Natural killer cell (primary cell): ENCODE data around the gene XXYLT1. TPM values are rescaled to one million over a fixed set of nuclear protein-coding genes. Genes with fewer than 3 reads are reported as not detected.

Source experiments
- ATAC-seq, 3 donors: fragments of 150-1000 bp in 2 of 3; fragments of 200-7000 bp in 1 of 3; cut with Tn5 transposase; 1 replicate in 1 of 3; 2 replicates in 2 of 3; pipeline ENCODE4 v1.10.0; 2021; ENCODE audit warnings: mild to moderate bottlenecking in 2 of 3, moderate library complexity in 2 of 3
- DNase-seq, 2 donors: peaks; one replicate each; pipeline versions ENCODE4 v3.0.0 to v3.0.0-alpha.2; 2013 to 2021; ENCODE audit warnings: mixed read lengths in 1 of 2
- H3K27ac ChIP-seq: one replicate; pipeline ENCODE4 v1.5.1; 2013; ENCODE audit warnings: mild to moderate bottlenecking, low read length
- H3K27me3 ChIP-seq: one replicate; pipeline ENCODE4 v1.6.1; 2013; ENCODE audit warnings: low read length; ENCODE audit not compliant: control insufficient read depth, insufficient read depth
- H3K36me3 ChIP-seq: one replicate; pipeline ENCODE4 v1.6.1; 2013; ENCODE audit warnings: low read length; ENCODE audit not compliant: control insufficient read depth, insufficient read depth
- H3K4me1 ChIP-seq: one replicate; pipeline ENCODE4 v1.6.1; 2013; ENCODE audit warnings: low read length; ENCODE audit not compliant: control insufficient read depth, insufficient read depth
- H3K4me3 ChIP-seq: one replicate; pipeline ENCODE4 v1.5.1; 2013; ENCODE audit warnings: low read length
- H3K9me3 ChIP-seq: one replicate; pipeline ENCODE4 v1.6.1; 2013; ENCODE audit warnings: low read length; ENCODE audit not compliant: control insufficient read depth, insufficient read depth
- H3K27ac Mint-ChIP-seq, 2 donors: one replicate each; pipeline ENCODE4 v1.8.0; 2022; ENCODE audit warnings: mild to moderate bottlenecking in 2 of 2, mixed read lengths in 2 of 2, moderate library complexity in 1 of 2
- H3K27me3 Mint-ChIP-seq, 2 donors: one replicate each; pipeline ENCODE4 v1.8.0; 2022; ENCODE audit warnings: low read depth in 2 of 2, mixed read lengths in 2 of 2
- H3K36me3 Mint-ChIP-seq: one replicate; pipeline ENCODE4 v1.8.0; 2022; ENCODE audit warnings: mixed read lengths
- H3K4me1 Mint-ChIP-seq, 2 donors: one replicate each; pipeline ENCODE4 v1.8.0; 2022; ENCODE audit warnings: mixed read lengths in 2 of 2
- H3K4me3 Mint-ChIP-seq: one replicate; pipeline ENCODE4 v1.8.0; 2022; ENCODE audit warnings: mild to moderate bottlenecking, moderate library complexity, mixed read lengths
- H3K9me3 Mint-ChIP-seq, 2 donors: one replicate each; pipeline ENCODE4 v1.8.0; 2022; ENCODE audit warnings: mixed read lengths in 2 of 2
- CTCF ChIP-seq: fragments of 200-600 bp; IDR thresholded peaks from one replicate; pipeline ENCODE4 v1.8.0; 2022; ENCODE audit warnings: antibody characterized with exemption
- WGBS: methylation state at CpG from one replicate; pipeline ENCODE4 v1.1.7; 2013; ENCODE audit warnings: missing lambda C conversion rate; ENCODE audit not compliant: insufficient coverage; 5-methylcytosine and 5-hydroxymethylcytosine counted together
- intact Hi-C: fragments of 100-400 bp; cut with micrococcal nuclease; formaldehyde crosslinking; loops from one replicate; pipeline ENCODE4 v1.14.2; 2022
- total RNA-seq, 4 donors: library from RNA; stranded (reverse); fragments of 120-200 nt in 1 of 4; gene quantifications; one replicate each; pipeline versions ENCODE4 v1.2.3 to v1.2.4, GENCODE V29; 2013 to 2022

Gene XXYLT1
- total RNA-seq, 3 donors from 2014 or later (not counting 1 experiment from before 2014, with no cell fraction given): 8.7 to 13.6 (median 10.2) TPM

GRCh38 chr3:195140410-195140809, 130.5 kb downstream of the XXYLT1 start:
- H3K4me1 ChIP-seq: peaks cover 10% of the 10 kb centered on the region
- TF ChIP-seq CTCF: no peak
- no peaks in the 10 kb centered on the region for H3K27me3 ChIP-seq
- no peak overlapping the region for H3K27ac ChIP-seq
- H3K36me3 ChIP-seq: no peaks in the 10 kb centered on the region
- Mint-ChIP-seq H3K27me3 (no peaks in the 10 kb centered on the region), H3K4me1 (peaks cover 0 to 12% of the 10 kb centered on the region in 2 donors), H3K36me3 (no peaks in the 10 kb centered on the region), H3K4me3 (no peak overlapping the region), H3K27ac (no peak overlapping the region), H3K9me3 (peaks cover 2 to 3% of the 10 kb centered on the region in 2 donors)
- H3K4me3 ChIP-seq: no peak overlapping the region
- intact Hi-C loops: no loop called here
- WGBS: no CpG with 5 or more reads among the region's 1 CpG
- ATAC-seq: no peak
- peaks cover 8% of the 10 kb centered on the region for H3K9me3 ChIP-seq
- DNase-seq: no peak

- Mint-ChIP-seq H3K9me3 (peaks cover 2 to 3% of the 10 kb centered on the region in 2 donors), H3K27ac (no peak overlapping the region), H3K27me3 (no peaks in the 10 kb centered on the region), H3K4me3 (no peak overlapping the region), H3K36me3 (no peaks in the 10 kb centered on the region), H3K4me1 (peaks cover 0 to 10% of the 10 kb centered on the region in 2 donors)
- ATAC-seq: no peak
- TF ChIP-seq CTCF: no peak
- Histone ChIP-seq H3K27me3 (no peaks in the 10 kb centered on the region), H3K4me3 (no peak overlapping the region), H3K27ac (peak overlapping the region; percentile 69), H3K4me1 (peaks cover 10% of the 10 kb centered on the region), H3K36me3 (no peaks in the 10 kb centered on the region), H3K9me3 (peaks cover 8% of the 10 kb centered on the region)
- intact Hi-C loops: no loop called here
- DNase-seq: no peak
- WGBS: 92% methylated on average over 4 of the region's 4 CpGs
Measured at GRCh38 chr3:195139876-195140240, 131.1 kb downstream of the XXYLT1 start.

GRCh38 chr3:195139091-195139875, 131.7 kb downstream of the XXYLT1 start:
- WGBS: 45% methylated on average over 13 of the region's 13 CpGs
- no peak for TF ChIP-seq CTCF
- intact Hi-C loops: no loop called here
- Histone ChIP-seq H3K27me3 (no peaks in the 10 kb centered on the region), H3K36me3 (no peaks in the 10 kb centered on the region), H3K4me3 (peak overlapping the region; percentile 26), H3K27ac (peak overlapping the region; percentile 69), H3K9me3 (peaks cover 8% of the 10 kb centered on the region), H3K4me1 (peaks cover 6% of the 10 kb centered on the region)
- H3K27ac Mint-ChIP-seq: no peak overlapping the region
- no peaks in the 10 kb centered on the region for H3K36me3 Mint-ChIP-seq
- DNase-seq (no peak), ATAC-seq (no peak)
- H3K4me3 Mint-ChIP-seq: no peak overlapping the region
- H3K27me3 Mint-ChIP-seq: no peaks in the 10 kb centered on the region
- H3K4me1 Mint-ChIP-seq: peaks cover 0 to 5% of the 10 kb centered on the region in 2 donors
- H3K9me3 Mint-ChIP-seq: peaks cover 2 to 3% of the 10 kb centered on the region in 2 donors
